Retinal pigment epithelial cell (primary cell): Measurements from ENCODE around the gene ATF6.

ENCODE experiments used
- DNase-seq: peaks from one replicate; pipeline ENCODE4 v3.0.0-alpha.2; 2010; ENCODE audit warnings: low read depth
- H3K4me3 ChIP-seq: 2 replicates; pipeline ENCODE4 v1.5.1; 2011; ENCODE audit warnings: mild to moderate bottlenecking, low read length, control low read depth, moderate library complexity
- TF ChIP-seq, protein P1 (sequence below): conservative IDR thresholded peaks from 2 replicates; pipeline ENCODE4 v1.5.1; 2011; ENCODE audit warnings: low read depth, low read length, control low read depth, inconsistent platforms

ATF6 gene

DNA sequence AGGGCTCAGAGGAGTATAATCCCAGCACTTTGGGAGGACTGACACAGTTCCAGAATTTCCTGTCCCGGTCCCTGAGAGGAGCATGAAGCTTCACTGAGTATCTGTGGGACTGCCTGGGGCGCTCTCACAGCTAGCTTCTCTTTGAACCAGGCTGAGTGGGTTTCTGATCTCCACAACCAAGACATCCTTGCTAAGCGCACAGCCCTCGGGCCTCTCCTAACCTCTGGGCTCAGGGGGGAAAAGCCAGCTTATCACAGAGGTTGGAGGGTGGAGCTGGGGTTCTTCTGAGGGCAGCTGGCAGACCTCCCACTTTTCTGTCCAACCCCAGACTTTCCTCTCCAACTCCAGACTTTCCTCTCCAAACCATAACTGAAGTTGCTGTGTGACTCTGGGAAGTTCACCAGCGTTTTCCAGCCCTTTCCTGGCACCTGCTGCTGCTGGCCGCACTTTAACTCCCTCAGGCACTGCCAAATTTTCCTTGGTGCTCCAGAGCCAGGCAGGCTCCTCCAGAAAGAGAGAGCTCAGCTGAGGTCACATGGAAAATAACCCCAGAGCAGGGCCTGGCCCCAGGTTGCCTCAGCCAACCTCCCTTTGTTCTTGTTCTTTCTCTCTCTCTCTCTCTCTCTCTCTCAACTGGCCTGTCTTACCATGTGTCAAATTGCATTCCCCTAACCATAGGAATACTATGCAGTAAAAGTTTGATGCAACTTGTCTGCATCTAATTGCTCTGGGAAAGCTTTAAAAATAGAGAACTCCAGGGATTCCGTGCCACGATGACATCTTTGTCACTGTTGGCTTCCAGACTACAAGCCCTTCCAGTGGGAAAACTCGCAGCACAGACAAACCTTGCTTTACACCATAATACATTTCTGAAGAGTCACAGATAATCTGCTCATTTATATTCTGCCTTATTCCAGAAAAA lies 208.1 kb downstream of the ATF6 start:
- DNase-seq = no peak
- no peak overlapping the region for H3K4me3 ChIP-seq
- TF ChIP-seq, protein P1, sequence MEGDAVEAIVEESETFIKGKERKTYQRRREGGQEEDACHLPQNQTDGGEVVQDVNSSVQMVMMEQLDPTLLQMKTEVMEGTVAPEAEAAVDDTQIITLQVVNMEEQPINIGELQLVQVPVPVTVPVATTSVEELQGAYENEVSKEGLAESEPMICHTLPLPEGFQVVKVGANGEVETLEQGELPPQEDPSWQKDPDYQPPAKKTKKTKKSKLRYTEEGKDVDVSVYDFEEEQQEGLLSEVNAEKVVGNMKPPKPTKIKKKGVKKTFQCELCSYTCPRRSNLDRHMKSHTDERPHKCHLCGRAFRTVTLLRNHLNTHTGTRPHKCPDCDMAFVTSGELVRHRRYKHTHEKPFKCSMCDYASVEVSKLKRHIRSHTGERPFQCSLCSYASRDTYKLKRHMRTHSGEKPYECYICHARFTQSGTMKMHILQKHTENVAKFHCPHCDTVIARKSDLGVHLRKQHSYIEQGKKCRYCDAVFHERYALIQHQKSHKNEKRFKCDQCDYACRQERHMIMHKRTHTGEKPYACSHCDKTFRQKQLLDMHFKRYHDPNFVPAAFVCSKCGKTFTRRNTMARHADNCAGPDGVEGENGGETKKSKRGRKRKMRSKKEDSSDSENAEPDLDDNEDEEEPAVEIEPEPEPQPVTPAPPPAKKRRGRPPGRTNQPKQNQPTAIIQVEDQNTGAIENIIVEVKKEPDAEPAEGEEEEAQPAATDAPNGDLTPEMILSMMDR = no peak

DNA sequence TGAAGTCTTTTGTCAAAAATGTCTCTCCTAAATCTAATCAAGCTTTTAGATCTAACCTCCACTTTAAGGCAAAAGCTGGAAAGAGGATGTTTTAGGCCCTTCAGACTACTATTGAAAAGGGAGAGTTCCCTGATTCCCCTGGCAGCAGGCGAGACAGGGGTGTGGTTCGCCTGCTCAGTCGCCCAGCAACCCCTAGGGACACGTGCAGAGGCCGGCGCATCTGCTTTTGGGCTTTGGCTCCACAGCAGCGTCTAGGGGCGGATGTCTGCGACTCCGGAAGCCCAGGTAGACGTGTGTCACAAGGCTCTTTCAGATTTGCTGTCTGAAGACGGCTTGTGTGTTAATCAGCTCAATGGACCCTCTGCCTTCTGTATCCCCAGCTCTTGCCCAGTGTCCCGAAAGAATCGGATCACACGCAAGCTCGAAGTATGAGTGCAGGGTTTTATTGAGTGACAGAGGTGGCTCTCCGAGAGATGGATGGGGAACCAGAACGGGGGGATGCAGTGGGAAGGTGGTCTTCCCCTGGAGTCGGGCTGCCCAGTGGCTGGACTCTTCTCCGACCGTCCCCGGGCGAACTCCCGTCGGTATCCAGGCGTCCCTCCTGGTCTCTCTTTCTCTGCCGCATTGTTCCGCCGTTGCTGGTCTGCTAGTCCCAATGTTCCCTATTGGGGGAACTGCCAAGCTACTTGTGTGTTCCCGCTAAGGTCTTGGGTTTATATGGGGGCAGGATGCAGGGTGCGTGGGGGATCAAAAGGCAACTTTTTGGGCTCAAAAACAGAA lies 212.1 kb downstream of the ATF6 start:
- no peak overlapping the region for H3K4me3 ChIP-seq
- TF ChIP-seq, protein P1 = no peak
- DNase-seq = no peak

DNA sequence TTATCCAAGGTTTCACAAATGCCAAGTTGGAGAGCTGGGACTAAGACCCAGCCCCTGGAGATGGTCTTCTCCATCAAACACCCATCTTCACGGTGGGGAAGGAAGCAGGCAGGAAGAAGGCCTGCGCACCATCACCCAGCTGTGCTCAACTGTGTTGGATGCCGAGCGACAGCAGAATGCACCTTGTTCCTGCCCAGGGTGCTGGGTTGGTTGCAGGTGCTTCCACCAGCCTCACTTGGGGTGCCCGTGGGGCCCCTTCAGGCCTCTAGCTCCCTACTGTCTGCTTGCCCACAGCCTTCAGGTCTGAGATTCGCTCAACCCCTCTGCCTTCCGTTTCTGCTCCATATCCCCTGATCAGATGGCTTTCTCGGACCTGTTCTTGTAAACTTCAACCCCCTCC lies 215.0 kb downstream of the ATF6 start:
- TF ChIP-seq, protein P1 = no peak
- DNase-seq = no peak
- H3K4me3 ChIP-seq = no peak overlapping the region

DNA sequence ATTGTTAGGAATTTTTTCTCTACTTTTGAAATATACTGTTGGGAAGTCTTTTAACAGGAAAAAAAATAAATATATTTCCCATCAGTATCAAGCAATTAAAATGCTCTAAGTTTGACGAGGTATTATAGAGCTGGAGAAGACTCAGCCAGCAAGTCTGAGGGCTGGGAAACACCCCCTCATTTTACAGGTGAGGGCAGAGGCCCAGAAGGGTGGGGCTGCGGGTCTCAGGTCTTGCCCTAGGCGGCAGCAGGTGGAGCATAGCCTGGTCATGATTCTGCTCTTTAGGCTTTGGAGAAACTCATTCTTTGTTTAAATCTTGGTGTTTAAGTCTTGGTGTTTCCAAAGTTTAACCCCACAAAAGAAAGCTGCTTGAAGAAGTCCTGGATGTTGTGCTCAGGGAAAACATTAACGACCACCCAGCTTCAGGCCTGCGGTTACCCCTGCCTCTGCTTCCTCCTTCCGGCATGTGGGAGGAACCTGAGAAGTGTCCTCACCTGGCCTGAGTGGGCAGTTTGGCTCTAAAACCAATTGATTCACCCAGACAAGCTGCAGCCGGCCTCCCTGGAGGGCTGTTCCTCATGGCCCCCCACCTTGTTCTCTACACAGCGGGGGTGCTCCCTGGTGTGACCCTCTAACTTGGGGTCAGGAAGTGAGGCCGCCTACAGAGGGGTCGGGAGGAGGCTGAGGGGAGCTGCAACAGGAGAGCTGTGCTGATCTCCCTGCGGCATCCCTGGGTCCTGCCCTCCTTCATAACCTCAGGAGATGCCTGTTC lies 215.8 kb downstream of the ATF6 start:
- TF ChIP-seq, protein P1 = no peak
- H3K4me3 ChIP-seq = no peak overlapping the region
- no peak for DNase-seq

DNA sequence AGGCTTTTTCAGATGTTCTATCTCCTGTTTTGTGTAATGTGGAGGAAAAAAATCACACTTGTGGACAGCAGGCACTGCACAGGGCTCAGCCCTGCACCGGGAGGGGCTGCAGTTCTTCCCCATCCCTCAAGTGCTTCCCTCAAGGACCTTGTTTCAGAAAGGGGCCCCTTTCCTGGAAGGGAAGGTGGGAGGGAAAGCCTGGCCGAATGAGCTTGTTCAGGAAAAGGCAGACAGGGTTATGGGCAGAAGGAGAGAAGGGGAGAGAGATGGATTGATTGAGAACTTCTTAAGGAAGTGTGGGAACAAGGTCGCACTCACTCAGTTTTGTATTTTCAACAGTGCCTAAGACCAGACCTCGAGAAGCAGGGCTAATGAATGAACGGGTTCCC lies 216.4 kb downstream of the ATF6 start:
- no peak for DNase-seq
- TF ChIP-seq, protein P1 = no peak
- H3K4me3 ChIP-seq = no peak overlapping the region

DNA sequence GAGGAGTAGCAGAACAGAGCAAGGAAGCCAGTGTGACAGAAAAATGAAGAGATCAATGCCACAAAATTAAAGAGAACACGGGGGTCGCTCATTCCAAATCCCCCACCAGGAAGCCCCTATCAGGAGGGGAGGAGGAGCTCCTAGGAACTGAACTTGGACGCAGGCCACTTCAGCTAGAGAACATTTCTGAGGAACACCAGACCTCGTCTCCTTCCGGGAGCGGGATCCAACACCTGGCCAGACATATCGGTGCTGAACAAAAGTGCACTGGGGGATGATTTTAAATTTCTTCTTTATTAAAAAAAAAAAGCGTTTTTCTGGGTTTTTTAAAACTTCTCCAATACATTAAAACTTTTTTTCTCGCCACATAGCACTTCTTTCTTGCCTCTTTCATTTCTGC lies 216.8 kb downstream of the ATF6 start:
- DNase-seq = no peak
- H3K4me3 ChIP-seq = no peak overlapping the region
- TF ChIP-seq, protein P1 = no peak
